Stimulated activated CD8-positive, alpha-beta memory T cell treated with anti-CD3 and anti-CD28 coated beads, Interleukin-12 subunit alpha, Interleukin-12 subunit beta, amount 100 ng/mL, for 24 hours (primary cell): ENCODE results near the gene ETV6.
"Not testable (repeated sequence)": the region's sequence is repeated elsewhere in the genome, so short reads cannot be mapped to it uniquely, and the experiment has no call there.

ENCODE experiments used
- DNase-seq: peaks from one replicate; pipeline ENCODE4 v3.0.0-alpha.2; 2020; ENCODE audit errors: extremely low read depth

The ETV6 gene

GRCh38 chr12:11668611-11669010 is 19.1 kb downstream of the ETV6 start:
- no peak for DNase-seq

DNA sequence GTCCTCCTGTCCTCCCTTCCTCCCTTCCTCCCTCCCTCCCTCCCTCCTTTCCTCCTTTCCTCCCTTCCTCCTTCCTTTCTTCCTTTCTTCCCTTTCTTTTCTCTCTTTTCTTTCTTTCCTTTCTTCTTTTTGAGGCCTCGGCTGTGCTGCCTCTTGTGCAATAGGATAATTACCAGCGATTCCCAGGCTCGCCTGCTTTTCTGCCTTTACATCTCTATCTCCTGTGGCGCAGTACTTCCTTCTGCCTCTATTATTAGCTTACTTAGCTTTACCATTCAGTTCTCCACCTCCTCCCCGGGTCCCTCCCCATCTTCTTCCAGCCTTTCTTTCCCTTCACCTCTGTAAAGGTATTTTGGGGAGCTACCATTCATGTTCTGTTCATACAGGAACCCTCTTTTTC is 19.9 kb downstream of the ETV6 start:
- DNase-seq, result no peak

DNA sequence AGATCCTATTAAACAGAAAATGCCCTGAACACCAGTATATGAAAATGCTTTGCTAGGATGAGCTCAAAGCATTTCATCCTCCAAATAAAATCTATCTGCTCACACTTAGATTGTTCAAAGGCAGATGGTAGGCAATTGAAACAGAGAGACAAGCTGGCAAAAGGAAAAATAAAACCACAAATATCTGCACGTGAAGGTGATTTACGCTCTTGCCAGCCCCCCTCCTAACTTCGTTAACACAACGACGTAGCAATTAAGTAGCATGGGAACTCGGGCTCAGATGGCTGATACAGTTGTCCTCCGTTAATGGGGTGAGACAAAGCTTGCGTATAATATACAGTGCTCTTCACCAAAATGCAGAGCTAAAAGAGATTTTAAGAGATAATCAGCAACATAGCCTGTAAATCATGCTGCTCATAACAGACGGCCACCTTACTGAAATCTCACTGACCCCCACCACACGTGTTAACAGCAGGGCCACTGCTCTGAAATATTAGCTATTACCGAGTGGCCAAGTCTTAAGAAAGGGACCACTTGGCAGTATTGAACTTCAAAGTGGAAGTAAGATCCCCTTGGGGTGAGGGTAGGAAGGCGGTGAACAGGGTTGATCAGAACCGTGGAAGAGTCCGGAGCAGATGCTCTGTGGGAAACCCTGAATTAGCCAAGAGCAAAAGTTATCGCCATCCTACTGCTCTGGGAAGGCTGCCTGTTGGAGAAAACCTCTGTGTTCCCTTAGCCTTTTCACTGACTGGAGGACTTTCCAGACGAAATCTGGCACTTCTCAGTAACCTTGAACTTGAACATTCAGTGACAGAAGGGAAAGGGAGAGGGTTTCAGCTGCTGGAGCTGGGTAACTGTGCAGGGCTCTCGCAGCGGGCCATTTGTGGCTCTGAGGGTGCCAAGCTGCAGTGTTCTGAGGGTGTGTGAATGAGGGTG is 23.1 kb downstream of the ETV6 start:
- DNase-seq, result no peak

- no peak for DNase-seq
Observed at GRCh38 chr12:11673666-11674461, 24.4 kb downstream of the ETV6 start.

DNA sequence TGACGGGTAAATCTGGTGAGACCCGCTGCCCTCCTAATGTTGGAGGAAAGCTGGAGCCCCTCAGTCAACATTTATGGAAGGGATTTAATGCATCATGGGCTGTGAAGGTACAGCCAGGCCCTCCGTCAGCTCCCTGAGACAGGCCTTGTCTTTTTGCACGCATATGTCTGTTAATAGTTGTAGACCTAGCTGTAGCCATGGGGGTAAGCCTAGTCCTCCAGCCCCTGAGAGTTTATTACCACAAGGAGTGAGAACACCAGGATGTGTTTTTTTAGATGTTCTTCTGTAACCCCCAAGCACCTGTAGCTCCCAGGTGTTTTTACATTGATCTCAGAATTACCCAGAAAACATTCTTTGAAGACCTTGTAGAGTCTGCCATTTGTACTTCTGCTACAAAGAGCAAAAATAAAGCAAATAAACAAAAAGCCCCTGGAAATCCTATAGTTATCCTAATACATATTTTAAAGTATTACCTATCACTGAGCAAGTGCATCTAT is 25.5 kb downstream of the ETV6 start:
- DNase-seq, result no peak

- no peak for DNase-seq
Observed at GRCh38 chr12:11676052-11676451, 26.6 kb downstream of the ETV6 start.

DNA sequence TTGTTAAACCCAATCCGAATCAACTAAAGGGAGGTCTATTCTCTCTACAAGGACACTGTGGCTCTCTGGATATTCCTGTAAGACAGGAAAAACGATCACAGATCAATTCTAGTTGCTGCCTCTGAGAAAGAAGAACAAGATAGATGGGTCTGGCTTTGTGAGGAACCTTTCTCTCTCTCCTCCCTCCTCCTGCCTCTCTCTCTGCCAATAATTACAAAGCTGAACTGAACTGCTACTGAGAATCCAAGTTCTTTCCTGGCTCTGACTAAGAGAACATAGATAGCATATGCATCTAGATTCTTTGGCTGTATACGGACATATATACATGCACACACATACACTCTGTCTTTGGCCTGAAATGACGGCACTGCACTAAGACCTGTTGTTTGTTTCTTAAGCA is 27.6 kb downstream of the ETV6 start:
- DNase-seq, result no peak

DNA sequence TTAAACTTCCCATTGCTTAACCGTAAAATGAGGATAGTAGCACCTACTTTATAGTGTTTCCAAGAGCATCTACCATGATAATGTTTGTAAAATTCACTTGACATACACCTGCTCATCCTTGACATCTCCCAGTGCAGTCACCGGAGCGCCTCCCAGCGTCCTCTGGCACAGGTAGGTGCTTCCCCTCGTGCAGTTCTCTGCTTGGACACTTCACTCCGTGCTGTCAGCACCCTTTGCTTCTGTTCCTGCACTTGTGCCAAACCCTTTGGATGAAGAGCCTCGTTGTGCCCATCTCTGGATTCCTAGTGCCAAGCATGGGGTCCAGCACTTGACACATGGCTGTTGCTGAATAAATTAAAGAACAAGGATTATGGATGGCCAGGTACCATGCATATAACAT is 28.3 kb downstream of the ETV6 start:
- no peak for DNase-seq

DNA sequence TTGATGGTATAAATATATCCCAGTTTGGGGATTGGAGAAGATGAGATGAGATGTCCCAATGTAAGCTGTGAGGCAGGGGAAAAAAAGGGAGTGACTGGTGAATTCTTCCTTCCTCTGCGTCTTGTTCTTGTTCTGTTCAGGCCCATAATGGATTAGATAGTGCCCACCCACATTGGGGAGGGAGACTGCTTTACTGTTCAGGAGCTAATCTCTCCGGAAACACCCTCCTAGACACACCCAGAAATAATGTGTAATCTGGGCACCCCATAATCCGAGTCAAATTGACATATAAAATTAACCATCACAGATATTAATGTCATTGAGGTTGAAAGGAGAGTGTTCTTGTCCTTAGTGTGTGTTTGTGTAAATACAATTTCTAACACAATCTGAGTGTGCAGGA is 29.3 kb downstream of the ETV6 start:
- DNase-seq, result no peak

DNA sequence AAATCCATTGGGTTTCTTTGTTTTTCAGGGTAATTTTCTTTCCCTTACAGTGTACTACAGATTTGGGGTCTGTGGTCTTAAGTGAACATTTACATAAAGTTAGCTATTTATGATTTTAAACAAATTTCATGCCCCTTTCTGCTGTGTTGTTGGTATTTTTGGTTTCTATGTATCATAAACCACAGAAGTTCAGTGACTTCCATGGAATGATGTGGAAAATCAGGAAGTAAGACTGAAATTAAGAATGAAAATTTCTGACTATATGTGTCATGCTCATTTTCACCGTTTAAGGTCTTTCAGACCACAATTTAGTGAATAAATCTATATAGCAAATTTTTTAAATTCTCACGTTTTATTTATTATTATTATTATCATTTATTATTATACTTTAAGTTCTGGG is 31.7 kb downstream of the ETV6 start:
- DNase-seq, result no peak

- not testable (repeated sequence) for DNase-seq
Observed at GRCh38 chr12:11681695-11682094, 32.2 kb downstream of the ETV6 start.

DNA sequence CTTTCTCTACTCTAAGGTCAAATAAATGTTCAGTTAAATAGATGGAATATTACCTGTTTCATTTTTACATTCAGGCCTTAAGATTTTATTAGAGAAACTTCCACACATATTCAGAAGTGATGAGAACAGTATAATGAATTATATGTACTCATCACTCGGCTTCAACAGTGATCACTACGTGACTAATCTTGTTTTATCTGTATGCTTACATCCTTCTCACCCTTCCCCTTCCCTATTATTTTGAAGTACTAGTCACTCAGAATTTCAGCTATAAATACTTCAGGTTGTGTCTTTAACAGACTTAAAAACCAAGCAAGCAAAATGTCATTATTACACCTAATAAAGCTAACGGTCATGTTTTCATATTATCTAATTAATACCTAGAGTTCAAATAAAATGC is 34.9 kb downstream of the ETV6 start:
- DNase-seq, result no peak

- DNase-seq, result no peak
Observed at GRCh38 chr12:11684811-11685210, 35.3 kb downstream of the ETV6 start.

DNA sequence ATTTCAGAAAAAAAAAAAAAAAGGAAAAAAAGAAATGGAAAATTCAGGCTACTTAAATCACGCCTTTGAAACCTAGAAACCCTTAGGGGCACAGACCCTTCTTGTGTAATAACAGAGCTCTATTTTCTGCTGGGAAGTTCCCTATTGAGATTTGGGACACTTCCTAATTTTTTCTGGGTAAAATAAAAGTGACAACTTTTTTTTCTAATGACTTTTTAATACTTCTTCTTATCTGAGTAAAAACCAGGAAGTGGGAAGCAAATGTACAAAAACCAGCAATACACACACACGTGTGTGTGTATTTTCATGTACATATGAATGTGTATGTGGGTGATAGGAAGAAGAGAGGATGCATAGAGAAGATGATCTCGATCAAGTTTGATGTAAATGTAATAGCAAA is 35.8 kb downstream of the ETV6 start:
- DNase-seq, result no peak

GRCh38 chr12:11685716-11686115 is 36.2 kb downstream of the ETV6 start:
- no peak for DNase-seq

GRCh38 chr12:11686120-11686519 is 36.6 kb downstream of the ETV6 start:
- no peak for DNase-seq

DNA sequence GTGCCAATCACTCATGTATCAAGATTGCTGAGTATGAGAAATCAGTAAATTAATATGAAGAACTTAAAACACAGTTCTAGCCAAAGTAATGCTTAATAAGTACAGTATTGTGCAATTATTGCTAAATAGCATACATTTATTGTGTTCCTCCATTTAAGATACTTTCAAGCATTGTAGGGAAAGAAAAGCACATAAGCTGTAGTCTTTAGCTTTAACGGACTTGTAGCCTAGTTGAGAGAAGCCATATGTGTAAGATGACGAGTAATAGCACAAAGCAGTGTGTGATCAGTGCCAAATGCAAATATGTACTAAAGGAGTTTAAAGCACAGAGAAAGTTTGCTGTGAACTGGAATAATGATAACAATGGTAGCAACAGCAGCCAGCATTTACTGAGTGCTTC is 38.1 kb downstream of the ETV6 start:
- DNase-seq, result no peak

DNA sequence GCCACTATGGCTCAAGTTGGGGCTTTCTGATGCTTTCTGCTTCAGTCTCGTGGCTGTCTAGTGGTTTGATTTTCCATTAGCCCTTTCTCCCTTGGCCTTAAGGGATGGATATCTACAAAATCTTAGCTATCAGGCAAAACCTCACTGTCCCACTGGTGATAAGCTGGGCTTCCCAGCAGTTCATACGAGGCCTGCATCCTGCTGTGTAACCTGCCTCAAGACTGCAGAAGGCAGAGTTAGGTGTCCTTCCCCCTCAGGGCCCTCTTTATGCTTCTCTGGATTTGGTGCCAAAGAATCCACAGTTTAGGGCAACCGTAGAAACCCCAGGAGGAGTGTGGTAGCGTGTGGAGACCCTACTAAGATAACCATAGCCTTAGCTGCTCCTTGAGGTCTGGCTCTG is 38.9 kb downstream of the ETV6 start:
- no peak for DNase-seq

DNA sequence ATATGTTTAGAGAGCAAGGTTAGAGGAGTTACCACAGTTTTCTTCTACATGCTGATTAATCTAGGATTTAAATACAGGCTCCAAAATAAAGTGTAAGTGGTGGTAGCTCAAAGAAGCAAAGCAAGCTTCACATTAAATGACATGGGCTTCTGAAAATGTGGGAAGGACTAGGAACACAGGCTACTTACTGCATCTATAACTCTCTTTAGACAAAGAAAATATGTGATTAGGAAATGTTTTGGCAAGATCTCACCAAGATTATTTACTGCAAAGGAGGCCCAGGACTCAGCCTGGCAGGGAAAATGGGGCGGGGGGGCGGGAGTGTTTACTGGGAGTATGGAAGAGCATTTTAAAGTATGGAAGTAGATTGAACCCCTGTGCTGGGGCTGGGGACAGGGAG is 39.4 kb downstream of the ETV6 start:
- DNase-seq, result no peak

- no peak for DNase-seq
Observed at GRCh38 chr12:11689591-11690186, 40.2 kb downstream of the ETV6 start.

DNA sequence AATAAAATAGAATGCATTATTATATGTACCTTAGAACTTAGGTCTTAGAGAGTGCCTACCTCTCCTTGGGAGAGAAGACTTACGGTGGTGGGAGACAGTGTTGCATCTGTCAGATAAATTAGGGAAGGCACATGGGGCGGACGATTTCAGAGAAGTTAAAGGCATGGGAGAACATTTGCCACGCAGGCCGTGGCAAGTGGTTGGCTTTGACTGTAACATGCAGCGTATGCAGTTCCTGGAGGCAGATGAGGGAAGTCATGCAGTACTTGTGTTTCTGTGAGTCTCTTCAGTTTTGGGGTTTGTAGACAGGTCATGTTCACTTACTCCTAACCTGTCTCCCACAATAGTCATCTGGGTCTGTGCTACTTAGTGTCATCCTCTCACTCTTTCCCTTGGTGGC is 43.6 kb downstream of the ETV6 start:
- DNase-seq, result no peak

DNA sequence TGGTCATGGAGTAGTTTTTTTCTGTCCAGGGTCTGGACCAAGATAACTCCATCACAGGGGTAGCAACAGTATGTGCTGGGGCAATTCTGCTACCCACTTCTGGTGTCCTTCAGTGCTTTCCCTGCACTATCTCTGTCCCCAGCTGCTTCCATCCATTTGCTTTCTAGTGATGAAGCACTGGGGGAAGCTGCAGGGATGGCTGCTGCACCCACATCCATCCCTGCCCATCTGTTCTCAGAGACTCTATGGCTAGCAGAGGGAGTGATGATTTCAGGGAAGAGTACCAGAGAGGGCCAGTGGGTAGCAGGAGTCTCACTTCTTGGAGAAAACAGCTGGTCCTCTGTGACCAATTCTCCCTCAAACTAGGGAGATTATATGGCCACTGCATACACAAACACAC is 44.1 kb downstream of the ETV6 start:
- no peak for DNase-seq
